Pancreas (tissue), 10 donors: ENCODE results near the gene UBAC1. TPM values are rescaled to one million over a fixed set of nuclear protein-coding genes. Genes with fewer than 3 reads are reported as not detected.

Experiments
- ATAC-seq, 4 donors: fragments of 200-7000 bp; cut with Tn5 transposase; one replicate each; pipeline versions ENCODE4 v1.8.0 to v1.9.1; 2020; ENCODE audit warnings: mild to moderate bottlenecking in 4 of 4, moderate library complexity in 4 of 4
- DNase-seq, 6 donors: peaks; one replicate each; pipeline ENCODE4 v3.0.0-alpha.2; 2020
- FAIRE-seq: peaks from 2 replicates; lab custom pipeline; 2012; peaks lifted over from hg19 to GRCh38; lab: Jason Lieb, UNC
- H3K27ac ChIP-seq, 4 donors: fragments of 200-600 bp; sonication (generic); 1 replicate in 3 of 4; 2 replicates in 1 of 4; pipeline versions ENCODE4 v1.5.0 to v1.8.0; 2020
- H3K27me3 ChIP-seq, 4 donors: fragments of 200-600 bp; one replicate each; pipeline ENCODE4 v1.8.0; 2021
- H3K36me3 ChIP-seq, 3 donors: fragments of 200-600 bp; sonication (generic) in 1 of 3; one replicate each; pipeline versions ENCODE4 v1.5.0 to v1.8.0; 2020 to 2021
- H3K4me1 ChIP-seq, 3 donors: fragments of 200-600 bp; one replicate each; pipeline ENCODE4 v1.8.0; 2021
- H3K4me3 ChIP-seq, 4 donors: fragments of 200-600 bp; sonication (generic) in 2 of 4; one replicate each; pipeline versions ENCODE4 v1.5.0 to v1.8.0; 2020 to 2021
- H3K9me3 ChIP-seq, 4 donors: fragments of 200-600 bp; one replicate each; pipeline ENCODE4 v1.8.0; 2021
- CTCF ChIP-seq, 4 donors: fragments of 200-600 bp; sonication (generic) in 3 of 4; IDR thresholded peaks; one replicate each; pipeline versions ENCODE4 v1.5.0 to v1.8.0; 2021; ENCODE audit warnings: antibody characterized with exemption in 4 of 4
- WGBS, 2 donors: extraction: QIAGEN DNeasy Blood & Tissue Kit; methylation state at CpG; one replicate each; pipeline ENCODE4 v1.1.7; 2013; 5-methylcytosine and 5-hydroxymethylcytosine counted together
- intact Hi-C, 3 donors: fragments of 100-400 bp; cut with DNase I; formaldehyde crosslinking; loops; one replicate each; pipeline versions ENCODE4 v1.11.1 to v1.14.2; 2022
- polyA plus RNA-seq, 2 donors: library from polyadenylated mRNA; stranded (reverse); fragments of 200-250 nt; gene quantifications; one replicate each; pipeline ENCODE4 v1.2.3, GENCODE V29; 2013
- total RNA-seq, 6 donors: library from RNA; stranded (reverse); fragmentation: NEBNext Ultra II Directional in 4 of 6; extraction: Animal tissue kit (Norgen Biotek cat#: 25700) in 4 of 6; gene quantifications; one replicate each; pipeline versions ENCODE4 v1.2.1 to v1.2.4, GENCODE V29; 2021 to 2023
- donor health status: healthy with polysubstance abuse.
- donor health status: DM: no; HTN: no; CAD: no; lungs with moderate emphysema.
- donor health status: DM: no; HTN: no; CAD: no.
- donor health status: control.
- donor health status: control.
- donor health status: Bipolar disorder and iron deficiency.
- donor health status: DM: yes; HTN: yes; CAD: no.
- donor health status: DM: no; HTN: no; CAD: no.
- donor health status: DM: no; HTN: no; CAD: no.
- donor health status: DM: yes; HTN: yes; CAD: no.

Gene UBAC1
- total and polyA plus RNA-seq, 8 donors = 9.8 to 33.7 (median 14.4) TPM

- no peaks in the 10 kb centered on the region for H3K4me1 ChIP-seq
- H3K27me3 ChIP-seq = no peaks in the 10 kb centered on the region
- ATAC-seq (no peak), DNase-seq (peak in 1 of 6 donors; percentile 41), FAIRE-seq (no peak)
- intact Hi-C loops = no loop called here
- no peak for TF ChIP-seq CTCF (IDR thresholded peaks at IDR 0.05)
- no peak overlapping the region for H3K27ac ChIP-seq
- no peak overlapping the region for H3K4me3 ChIP-seq
- no peaks in the 10 kb centered on the region for H3K9me3 ChIP-seq
- peaks cover 0 to 23% (median 0%) of the 10 kb centered on the region in 3 donors for H3K36me3 ChIP-seq
- 92 to 95% methylated on average over 33 of the region's 33 CpGs for whole genome bisulfite sequencing, 2 donors
Observed at GRCh38 chr9:135939351-135940265, 21.6 kb downstream of the UBAC1 start.

GRCh38 chr9:135937521-135938489, 23.4 kb downstream of the UBAC1 start:
- ATAC-seq = no peak
- Histone ChIP-seq H3K27ac (no peak overlapping the region), H3K9me3 (no peaks in the 10 kb centered on the region), H3K4me1 (no peaks in the 10 kb centered on the region), H3K4me3 (no peak overlapping the region), H3K27me3 (no peaks in the 10 kb centered on the region), H3K36me3 (peaks cover 0 to 18% (median 0%) of the 10 kb centered on the region in 3 donors)
- no peak for FAIRE-seq
- DNase-seq = no peak
- intact Hi-C loops = no loop called here
- 94 to 95% methylated on average over 44 of the region's 44 CpGs for WGBS, 2 donors
- no peak for TF ChIP-seq CTCF (IDR thresholded peaks at IDR 0.05)

- FAIRE-seq (no peak), ATAC-seq (no peak), DNase-seq (no peak)
- Histone ChIP-seq H3K4me3 (no peak overlapping the region), H3K36me3 (peaks cover 0 to 16% (median 0%) of the 10 kb centered on the region in 3 donors), H3K4me1 (no peaks in the 10 kb centered on the region), H3K9me3 (no peaks in the 10 kb centered on the region), H3K27ac (no peak overlapping the region), H3K27me3 (no peaks in the 10 kb centered on the region)
- no peak for TF ChIP-seq CTCF (IDR thresholded peaks at IDR 0.05)
- 93% methylated on average over 13 of the region's 13 CpGs for WGBS, 2 donors
- intact Hi-C loops = no loop called here
Observed at GRCh38 chr9:135933114-135933513, 28.1 kb downstream of the UBAC1 start.

- Histone ChIP-seq H3K4me1 (no peaks in the 10 kb centered on the region), H3K4me3 (no peak overlapping the region), H3K27me3 (no peaks in the 10 kb centered on the region), H3K9me3 (no peaks in the 10 kb centered on the region), H3K36me3 (peaks cover 0 to 15% (median 0%) of the 10 kb centered on the region in 3 donors), H3K27ac (no peak overlapping the region)
- no peak for FAIRE-seq
- no peak for TF ChIP-seq CTCF (IDR thresholded peaks at IDR 0.05)
- ATAC-seq = no peak
- DNase-seq = no peak
- intact Hi-C loops = no loop called here
- 96% methylated on average over 18 of the region's 18 CpGs for WGBS, 2 donors
Observed at GRCh38 chr9:135932656-135933055, 28.5 kb downstream of the UBAC1 start.
